Epithelial cell of proximal tubule (primary cell): ENCODE results near the gene DLG5. TPM values are rescaled to one million over a fixed set of nuclear protein-coding genes. Genes with fewer than 3 reads are reported as not detected.

ENCODE experiments used
- DNase-seq: peaks from one replicate; pipeline ENCODE4 v3.0.0-alpha.2; 2011; ENCODE audit warnings: low read depth
- H3K4me3 ChIP-seq: 2 replicates; pipeline ENCODE4 v1.5.1; 2011; ENCODE audit warnings: low read depth, mild to moderate bottlenecking, low read length
- total RNA-seq: library from RNA; depleted of rRNA; stranded (reverse); fragments of >200 nt; gene quantifications from 2 replicates; pipeline ENCODE4 v1.2.3, GENCODE V29; 2015
- TF ChIP-seq, protein P1 (sequence below): conservative IDR thresholded peaks from 2 replicates; pipeline ENCODE4 v1.5.1; 2012; ENCODE audit warnings: low read depth, mild to moderate bottlenecking, low read length

Gene DLG5
- total RNA-seq, 1 donor from 2014 or later, result 23.4 TPM

DNA sequence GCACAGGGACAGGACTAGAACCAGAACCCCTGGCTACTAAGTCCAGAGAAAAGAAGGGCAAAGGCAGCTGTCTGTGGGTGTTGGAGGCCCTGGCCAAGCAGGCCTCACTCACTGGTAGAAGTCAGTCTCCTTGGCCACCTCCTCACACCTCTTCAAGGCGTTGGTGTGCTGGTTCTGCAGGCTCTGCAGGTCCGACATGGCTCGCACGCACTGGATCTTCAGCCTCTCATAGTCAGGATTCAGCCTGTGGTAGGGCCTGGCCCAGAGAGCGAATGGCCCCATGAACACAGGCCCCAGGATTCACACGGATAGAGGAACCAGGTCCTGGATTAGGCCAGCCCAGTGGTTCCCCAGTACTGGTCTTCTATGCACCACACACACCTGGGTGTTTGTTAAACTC, 72.4 kb downstream of the DLG5 start:
- no peak overlapping the region for H3K4me3 ChIP-seq
- TF ChIP-seq, protein P1, sequence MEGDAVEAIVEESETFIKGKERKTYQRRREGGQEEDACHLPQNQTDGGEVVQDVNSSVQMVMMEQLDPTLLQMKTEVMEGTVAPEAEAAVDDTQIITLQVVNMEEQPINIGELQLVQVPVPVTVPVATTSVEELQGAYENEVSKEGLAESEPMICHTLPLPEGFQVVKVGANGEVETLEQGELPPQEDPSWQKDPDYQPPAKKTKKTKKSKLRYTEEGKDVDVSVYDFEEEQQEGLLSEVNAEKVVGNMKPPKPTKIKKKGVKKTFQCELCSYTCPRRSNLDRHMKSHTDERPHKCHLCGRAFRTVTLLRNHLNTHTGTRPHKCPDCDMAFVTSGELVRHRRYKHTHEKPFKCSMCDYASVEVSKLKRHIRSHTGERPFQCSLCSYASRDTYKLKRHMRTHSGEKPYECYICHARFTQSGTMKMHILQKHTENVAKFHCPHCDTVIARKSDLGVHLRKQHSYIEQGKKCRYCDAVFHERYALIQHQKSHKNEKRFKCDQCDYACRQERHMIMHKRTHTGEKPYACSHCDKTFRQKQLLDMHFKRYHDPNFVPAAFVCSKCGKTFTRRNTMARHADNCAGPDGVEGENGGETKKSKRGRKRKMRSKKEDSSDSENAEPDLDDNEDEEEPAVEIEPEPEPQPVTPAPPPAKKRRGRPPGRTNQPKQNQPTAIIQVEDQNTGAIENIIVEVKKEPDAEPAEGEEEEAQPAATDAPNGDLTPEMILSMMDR, result no peak
- DNase-seq, result no peak

DNA sequence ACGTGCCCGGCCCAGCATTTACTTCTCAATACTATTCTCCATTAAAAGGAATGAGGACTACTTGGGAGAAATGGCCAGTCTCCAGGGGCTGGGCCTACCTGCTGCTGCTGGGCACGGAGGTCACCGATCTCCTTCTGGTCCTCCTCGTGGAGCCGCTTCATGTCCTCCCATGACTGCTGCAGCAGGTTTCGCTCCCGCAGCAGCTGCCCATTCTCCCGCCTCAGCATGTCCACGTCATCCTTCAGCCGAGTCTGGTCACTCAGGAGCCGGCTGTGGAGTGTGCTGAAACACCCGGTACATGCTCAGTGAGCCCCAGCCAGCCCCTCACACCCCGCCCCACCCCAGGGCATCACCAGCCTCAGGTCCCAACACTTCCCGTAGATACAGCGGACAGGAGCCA, 73.3 kb downstream of the DLG5 start:
- TF ChIP-seq, protein P1, result no peak
- DNase-seq, result no peak
- H3K4me3 ChIP-seq, result no peak overlapping the region

DNA sequence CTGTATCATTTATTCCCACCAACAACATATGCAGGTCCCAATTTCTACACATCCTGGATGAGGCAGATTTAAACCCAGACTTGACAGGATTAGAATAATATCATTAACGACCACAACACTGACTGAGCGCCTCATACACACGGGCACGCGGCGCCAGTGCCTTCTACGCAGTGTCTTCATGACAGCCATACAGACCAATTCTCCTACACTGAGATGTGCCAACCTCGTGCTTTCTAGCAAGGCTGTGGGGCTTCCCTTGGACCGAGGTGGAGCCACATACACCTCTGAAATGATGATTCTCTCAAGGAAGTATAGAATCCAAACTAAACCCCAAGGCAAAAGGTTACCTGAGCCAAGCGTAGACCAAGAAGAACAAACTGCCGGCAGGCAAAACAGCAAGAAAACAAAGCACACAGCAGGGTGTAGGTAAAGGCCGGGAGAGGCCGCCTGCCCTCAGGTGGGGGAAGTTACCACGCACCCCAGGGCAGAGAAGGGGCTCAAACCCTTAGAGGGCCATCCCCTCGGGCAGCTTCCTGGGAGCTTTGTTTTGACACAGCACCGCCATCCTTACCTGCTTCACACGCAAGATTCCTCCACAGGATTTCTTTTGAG, 75.8 kb downstream of the DLG5 start:
- no peak overlapping the region for H3K4me3 ChIP-seq
- DNase-seq, result no peak
- TF ChIP-seq, protein P1, result no peak

DNA sequence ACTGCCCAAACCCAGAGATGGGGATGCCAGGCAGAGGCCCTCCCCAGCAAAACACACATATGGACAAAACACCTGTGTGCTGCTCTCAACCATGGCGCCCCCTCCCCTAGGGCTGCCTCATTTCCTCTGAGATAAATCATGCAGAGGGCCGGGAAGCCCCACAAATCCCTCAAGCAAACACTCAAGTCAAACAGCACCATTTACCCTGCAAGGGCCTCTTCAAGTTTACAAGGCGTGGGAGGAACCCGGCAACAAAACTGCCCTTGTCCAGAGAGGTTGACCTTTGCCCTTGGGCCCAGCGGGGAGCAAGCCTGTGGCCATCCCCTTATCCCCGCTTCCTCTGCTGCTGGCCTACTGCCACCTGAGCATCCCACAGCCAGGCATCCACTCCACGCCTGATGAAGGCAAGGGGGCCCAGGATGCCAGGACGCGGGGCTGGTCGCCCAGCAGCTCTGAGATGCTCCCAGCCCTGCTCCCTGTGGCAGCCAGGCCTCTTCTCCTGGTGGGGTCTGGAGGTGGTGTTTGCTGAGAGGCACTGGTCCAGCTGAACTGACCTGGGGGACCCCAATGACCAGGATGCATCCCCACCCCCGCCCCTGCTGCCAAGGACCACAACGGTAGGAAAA, 77.4 kb downstream of the DLG5 start:
- no peak for DNase-seq
- no peak overlapping the region for H3K4me3 ChIP-seq
- TF ChIP-seq, protein P1, result no peak

DNA sequence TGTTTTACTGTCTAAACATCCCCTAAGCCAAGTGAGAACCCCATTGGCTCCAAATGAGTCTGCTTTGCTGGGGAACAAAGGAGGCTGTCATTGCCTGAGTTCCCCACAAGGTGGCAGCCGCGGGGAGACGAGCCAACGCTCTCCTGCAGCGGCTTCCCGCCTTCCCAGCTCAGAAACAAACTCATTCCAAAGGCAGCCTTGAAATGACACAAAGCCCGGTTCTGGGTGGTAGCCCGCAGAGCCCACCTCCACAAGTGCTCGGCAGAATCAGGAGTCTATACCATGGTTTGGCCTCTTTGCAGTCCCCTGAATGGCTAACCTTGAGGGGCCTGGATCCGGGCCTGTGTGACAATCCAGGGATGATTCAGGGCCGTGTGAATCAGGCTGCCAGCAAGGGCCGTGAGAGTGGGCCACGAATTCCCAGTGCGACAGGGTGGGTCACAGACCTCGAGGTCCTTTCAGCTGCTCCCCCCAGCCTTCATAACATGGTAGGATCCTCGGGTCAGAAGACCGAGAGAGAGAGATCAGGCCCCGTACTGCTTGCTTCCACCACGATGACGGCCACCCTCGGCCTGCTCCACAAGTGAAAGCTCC, 79.7 kb downstream of the DLG5 start:
- TF ChIP-seq, protein P1, result peak; percentile 94
- H3K4me3 ChIP-seq, result no peak overlapping the region
- DNase-seq, result no peak

DNA sequence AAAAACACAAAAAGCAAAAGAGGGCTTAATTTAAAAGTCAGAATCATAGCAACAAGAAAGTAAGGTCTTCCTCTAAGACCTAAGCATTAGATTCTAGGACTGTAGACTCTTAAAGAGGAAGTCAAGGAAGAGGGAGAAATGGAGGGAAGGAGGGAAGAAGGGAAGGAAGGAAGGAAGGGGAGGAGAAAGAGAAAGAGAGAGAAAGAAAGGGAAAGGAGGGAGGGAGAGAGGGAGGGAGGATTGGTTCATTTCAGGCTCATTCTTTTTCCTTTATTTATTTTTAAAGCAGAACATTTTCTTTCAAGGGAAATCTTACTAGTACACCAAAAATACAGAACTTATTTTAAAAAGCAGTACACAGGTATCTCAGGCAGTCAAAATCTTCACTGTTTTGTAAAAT, 81.1 kb downstream of the DLG5 start:
- DNase-seq, result no peak
- no peak overlapping the region for H3K4me3 ChIP-seq
- TF ChIP-seq, protein P1, result no peak
